Stimulated activated CD4-positive, alpha-beta T cell treated with anti-CD3 and anti-CD28 coated beads, Interleukin-1b, Interleukin-23, amount 100 ng/mL, for 1 hour (primary cell): Measurements from ENCODE around the gene CFAP46.

Source experiments
- DNase-seq, 2 donors: peaks; one replicate each; pipeline ENCODE4 v3.0.0-alpha.2; 2020; ENCODE audit warnings: low read depth in 2 of 2

Gene CFAP46

GRCh38 chr10:132861884-132862461 is 80.4 kb downstream of the CFAP46 start:
- no peak for DNase-seq

DNA sequence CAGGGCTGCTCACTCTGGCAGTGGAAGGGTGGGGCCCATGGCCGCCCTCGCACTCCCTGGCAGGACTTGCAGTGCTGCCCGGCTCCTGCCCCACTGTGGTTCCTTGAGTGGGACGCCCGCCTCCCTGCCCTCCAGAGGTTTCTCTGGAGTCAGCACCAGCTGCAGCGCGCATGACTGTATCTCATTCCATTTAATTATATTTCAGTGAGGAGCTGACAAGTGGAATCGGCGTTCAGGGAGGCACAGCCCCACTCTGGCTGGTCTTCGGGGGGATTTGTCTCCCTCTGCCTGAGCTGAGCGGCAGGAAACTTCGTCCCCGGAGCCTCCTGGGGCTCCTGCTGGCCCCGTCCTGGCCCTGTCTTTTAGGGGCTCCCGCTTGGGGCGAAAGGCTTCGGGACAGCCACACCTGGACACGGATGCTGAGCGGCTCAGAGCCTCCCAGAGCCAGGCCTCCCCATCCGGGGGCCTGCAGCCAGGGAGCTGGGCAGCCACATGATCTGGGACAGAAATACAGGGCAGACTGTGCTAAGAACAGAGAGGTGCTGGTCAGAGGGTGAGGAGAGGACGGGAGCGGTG is 81.2 kb downstream of the CFAP46 start:
- DNase-seq = no peak

DNA sequence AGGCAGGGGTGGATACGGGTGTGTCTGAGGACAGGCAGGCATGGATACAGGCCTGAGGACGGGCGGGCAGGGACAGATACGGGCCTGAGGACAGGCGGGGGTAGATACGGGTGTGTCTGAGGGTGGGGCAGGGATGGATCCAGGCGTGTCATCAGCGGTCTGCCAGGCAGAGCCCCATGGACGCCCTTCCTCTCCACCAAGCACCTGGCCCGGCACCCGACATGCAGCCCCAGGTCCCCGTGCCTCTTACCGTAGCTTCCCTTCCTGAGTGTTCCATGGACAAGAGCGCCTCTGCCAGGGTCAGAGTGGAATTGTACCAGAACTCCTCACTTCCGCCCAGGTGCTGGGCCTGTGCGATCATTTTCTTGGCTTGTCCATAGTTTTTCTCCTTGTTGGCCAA is 81.8 kb downstream of the CFAP46 start:
- no peak for DNase-seq

DNA sequence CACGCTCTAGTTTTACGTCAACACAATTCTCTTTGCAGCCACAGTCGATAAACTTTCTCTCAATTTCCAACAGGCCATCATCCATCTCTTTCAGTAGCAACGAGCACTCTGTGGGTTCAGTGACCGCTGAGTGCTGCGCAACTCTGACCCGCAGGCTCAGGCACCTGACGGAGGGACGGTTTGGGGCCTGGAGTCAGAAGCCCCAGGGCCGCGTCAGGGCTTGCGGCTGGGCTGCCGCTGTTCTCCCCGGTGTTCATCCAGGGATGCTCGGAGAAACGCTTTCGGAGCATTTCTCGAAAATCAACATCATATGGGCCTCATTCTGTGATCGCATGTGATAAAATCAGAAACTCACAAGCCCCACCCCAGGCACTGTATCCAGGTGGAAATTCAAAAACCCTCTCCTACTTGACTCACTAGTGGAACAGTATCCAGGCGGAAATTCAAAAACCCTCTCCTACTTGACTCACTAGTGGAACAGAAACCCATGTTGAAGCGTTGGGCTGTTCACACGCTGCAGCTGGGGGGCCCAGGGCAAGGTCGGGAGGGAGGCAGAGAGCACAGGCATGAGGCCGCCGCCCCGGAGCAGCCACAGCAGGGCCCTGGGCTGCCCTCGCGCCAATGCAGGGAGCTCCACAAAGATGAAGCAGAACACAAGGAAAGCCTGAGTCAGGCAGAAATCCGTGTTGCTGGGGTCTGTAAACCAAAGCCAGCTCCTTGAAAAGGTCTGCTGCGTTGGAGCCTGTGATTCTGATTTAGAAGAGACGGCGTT is 83.1 kb downstream of the CFAP46 start:
- no peak for DNase-seq

DNA sequence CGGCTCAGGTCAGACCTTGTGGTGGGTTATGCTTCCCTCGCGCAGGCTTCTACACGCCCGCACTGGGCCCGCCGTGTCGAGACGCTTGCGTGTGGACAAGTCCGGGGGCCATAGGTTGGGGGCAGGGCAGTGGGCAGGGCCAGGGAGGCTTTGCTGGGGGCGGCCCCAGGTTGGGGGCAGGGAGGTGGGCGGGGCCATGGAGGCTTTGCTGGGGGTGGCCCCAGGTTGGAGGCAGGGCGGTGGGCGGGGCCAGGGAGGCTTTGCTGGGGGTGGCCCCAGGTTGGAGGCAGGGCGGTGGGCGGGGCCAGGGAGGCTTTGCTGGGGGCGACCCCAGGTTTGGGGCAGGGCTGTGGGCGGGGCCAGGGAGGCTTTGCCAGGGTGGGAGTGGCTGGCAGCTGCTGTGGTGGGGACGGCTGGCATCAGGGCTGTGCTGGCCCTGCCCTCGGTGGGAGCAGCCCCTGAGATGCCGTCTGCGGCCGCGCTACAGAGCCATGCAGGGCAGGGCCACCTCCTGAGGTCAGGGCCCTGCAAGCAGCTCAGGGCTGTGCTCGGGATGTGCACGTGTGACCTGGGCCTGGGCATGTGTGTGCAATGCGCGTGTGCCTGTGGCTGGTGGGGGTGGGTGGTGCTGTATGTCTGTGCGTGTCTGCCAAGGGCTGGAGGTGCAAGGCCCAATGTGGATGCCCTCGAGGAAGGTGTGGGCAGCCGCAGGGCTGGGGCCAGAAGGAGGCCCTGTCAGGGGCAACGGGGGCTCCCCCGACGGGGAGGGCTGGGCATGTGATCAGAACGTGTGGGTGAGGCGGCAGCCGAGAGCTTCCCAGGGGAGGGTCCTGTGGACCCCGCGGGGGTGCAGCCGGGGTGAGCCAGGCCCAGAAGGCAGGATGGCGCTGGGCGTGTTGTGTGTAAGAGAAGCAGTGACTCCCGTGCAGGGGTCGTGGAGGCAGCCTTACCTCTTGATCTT is 84.0 kb downstream of the CFAP46 start:
- no peak for DNase-seq

- no peak for DNase-seq
Measured at GRCh38 chr10:132856869-132857524, 85.4 kb downstream of the CFAP46 start.

GRCh38 chr10:132855889-132856288 is 86.5 kb downstream of the CFAP46 start:
- DNase-seq = no peak

- no peak for DNase-seq
Measured at GRCh38 chr10:132851451-132851850, 90.9 kb downstream of the CFAP46 start.

DNA sequence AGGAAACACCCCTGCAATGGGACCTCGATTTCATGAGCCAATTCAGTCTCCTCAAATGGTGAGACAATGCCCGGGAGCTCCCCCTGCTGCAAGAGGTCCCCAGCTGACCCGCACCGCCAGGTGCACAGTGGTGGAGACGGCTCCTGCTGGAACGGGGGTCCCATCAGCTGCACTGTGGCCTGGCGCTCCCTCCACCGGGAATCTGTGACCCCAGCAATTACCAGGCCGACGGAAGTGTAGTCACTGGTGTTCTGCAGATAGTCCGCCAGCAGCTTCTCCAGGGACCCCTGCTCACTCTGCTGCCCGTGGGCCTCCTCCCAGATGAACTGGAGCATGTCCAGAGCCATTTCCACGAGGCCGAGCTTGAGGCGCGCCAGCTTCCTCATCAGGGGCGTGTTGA is 91.5 kb downstream of the CFAP46 start:
- no peak for DNase-seq

- no peak for DNase-seq
Measured at GRCh38 chr10:132850246-132850645, 92.1 kb downstream of the CFAP46 start.

GRCh38 chr10:132849546-132850031 is 92.8 kb downstream of the CFAP46 start:
- DNase-seq = no peak

DNA sequence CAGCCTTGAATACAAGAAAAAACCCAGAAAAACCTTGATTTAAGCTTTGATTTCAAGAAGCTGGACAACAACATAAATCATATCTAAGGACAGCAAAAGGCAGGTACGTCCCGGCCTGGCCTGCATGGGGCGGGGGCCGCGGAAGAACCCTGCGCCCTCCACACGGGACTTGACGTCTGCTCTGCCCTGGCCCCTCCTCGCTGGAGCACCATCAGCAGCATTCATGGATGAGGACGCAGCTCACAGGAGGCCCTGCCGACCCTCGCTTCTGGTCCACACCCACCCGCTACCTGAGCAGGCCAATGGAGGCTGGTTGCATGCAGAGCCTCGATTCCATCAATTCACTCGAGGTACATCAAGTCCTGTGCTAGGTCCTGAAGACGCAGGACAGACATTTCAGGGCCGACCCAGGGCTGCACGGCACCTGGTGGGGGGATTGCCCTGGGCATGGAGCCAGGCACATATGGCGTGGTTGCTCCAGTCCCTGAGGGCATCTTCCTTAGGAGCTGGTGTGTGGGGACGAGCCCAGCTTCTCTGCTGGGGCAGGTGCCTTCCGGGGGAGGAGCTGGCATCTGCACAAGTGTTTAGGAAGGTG is 93.3 kb downstream of the CFAP46 start:
- no peak for DNase-seq

DNA sequence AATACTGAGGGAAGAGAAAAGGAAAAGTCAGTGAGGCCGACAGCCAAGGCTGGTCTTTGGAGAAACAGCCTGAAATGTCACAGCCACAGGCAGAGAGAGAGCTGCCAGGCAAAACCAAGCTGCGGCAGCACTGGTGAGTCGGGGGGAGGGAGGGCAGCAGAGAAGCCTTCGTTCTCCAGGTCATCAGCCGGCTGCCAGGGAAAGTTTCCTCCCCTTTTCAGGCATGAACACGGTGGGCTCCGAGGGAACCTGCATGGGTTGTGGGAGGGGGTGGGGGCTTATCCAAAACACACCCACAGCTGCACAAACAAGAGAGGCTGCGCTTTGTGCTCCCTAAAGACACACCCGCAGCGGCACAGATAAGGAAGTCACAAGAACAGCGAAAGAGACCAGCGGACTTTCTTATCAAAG is 94.1 kb downstream of the CFAP46 start:
- DNase-seq = no peak

DNA sequence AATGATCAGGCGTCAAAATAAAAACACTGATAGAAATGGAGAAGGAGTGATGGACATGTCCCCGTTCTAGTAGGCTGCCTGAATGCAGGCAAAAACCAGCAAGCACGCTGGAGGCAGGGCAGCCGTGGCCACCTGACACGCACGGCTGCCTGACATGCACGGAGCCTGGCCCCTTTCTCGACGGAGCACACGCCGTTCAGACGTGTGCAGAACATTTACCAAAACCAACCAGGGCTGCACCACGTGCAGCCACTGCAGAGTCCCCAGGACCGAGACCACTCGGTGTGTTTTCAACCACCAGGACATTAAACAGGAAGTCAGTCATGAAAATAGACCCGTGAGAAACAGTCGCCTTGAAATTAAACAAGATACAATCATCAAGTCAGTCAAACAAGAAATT is 94.5 kb downstream of the CFAP46 start:
- no peak for DNase-seq

DNA sequence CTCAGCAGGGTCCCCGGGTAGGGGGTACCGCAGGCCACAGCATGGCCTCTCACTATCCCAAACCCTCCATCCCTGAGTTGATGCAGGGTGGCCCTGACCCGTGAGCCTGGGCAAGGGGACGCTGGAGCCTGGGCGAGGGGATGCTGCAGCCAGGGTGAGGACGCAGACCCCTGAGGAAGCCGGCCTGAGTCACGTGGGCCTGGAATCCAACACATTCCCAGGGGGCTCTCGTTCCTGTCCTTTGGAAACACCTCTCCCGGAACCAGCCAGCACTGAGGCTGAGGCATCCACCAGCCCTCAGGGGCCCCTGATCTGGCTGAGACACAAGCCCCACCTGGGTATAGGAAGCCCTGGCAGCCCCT is 95.0 kb downstream of the CFAP46 start:
- DNase-seq = no peak

GRCh38 chr10:132846631-132847415 is 95.5 kb downstream of the CFAP46 start:
- DNase-seq = no peak

GRCh38 chr10:132845780-132846595 is 96.4 kb downstream of the CFAP46 start:
- no peak for DNase-seq

DNA sequence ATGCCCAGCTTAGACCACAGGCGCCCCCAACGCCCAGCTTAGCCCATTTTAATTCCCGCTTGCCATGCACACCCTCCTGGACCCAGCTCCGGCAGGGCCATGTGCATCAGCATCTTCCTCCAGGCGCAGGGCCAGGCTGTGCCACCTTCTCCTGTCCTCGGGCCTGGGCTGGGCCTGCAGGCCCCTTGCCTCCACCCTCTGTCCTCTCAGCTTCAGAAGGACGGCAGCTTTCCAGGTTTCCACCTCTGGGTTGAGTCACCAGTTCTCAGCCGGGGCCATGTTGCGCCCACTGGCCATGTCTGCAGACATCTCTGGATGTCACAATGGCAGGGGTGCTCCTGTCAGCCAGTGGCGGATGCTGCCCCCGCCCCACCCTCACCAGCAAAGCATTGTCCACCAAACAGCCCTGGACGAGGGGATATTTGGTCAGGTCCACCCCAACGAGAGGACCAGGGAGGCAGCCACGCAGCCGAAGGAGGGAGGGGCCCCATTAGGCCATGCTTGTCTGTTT is 97.3 kb downstream of the CFAP46 start:
- DNase-seq = no peak
